HEK293 (cell line): ENCODE results near the gene TRIP10.

Experiments used
- KLF9 ChIP-seq: fragments of 450-650 bp; formaldehyde crosslinking; IDR thresholded peaks from 2 replicates; pipeline ENCODE4 v1.5.1; 2016; ENCODE audit warnings: missing biosample characterization, missing genetic modification characterization, low read depth
- REST ChIP-seq: fragments of 450-650 bp; formaldehyde crosslinking; IDR thresholded peaks from 2 replicates; pipeline ENCODE4 v1.5.1; 2016; ENCODE audit warnings: missing biosample characterization, missing genetic modification characterization
- YY1 ChIP-seq: fragments of 450-650 bp; formaldehyde crosslinking; IDR thresholded peaks from 2 replicates; pipeline ENCODE4 v1.5.1; 2018; ENCODE audit warnings: missing biosample characterization, missing genetic modification characterization
- ZNF121 ChIP-seq: fragments of 450-650 bp; formaldehyde crosslinking; IDR thresholded peaks from 2 replicates; pipeline ENCODE4 v1.5.1; 2016; ENCODE audit warnings: missing biosample characterization, missing genetic modification characterization
- ZNF341 ChIP-seq: fragments of 450-650 bp; formaldehyde crosslinking; IDR thresholded peaks from 2 replicates; pipeline ENCODE4; 2016; ENCODE audit warnings: low read depth, missing biosample characterization, missing genetic modification characterization
- ZNF423 ChIP-seq: fragments of 450-650 bp; formaldehyde crosslinking; IDR thresholded peaks from 2 replicates; pipeline ENCODE4 v1.5.1; 2016; ENCODE audit warnings: missing biosample characterization, missing genetic modification characterization
- ZNF426 ChIP-seq: fragments of 450-650 bp; formaldehyde crosslinking; IDR thresholded peaks from 2 replicates; pipeline ENCODE4 v1.5.1; 2017; ENCODE audit warnings: missing biosample characterization, missing genetic modification characterization, mild to moderate bottlenecking, inconsistent platforms, moderate library complexity
- ZNF518A ChIP-seq: fragments of 450-650 bp; formaldehyde crosslinking; conservative IDR thresholded peaks from 2 replicates; pipeline ENCODE4 v1.5.1; 2016; ENCODE audit warnings: low read depth, missing biosample characterization, missing genetic modification characterization
- ZNF704 ChIP-seq: fragments of 450-650 bp; formaldehyde crosslinking; IDR thresholded peaks from 2 replicates; pipeline ENCODE4 v1.5.1; 2016; ENCODE audit warnings: missing biosample characterization, missing genetic modification characterization
- TF ChIP-seq, protein P1 (sequence below): fragments of 450-650 bp; formaldehyde crosslinking; IDR thresholded peaks from 2 replicates; pipeline ENCODE4 v1.5.1; 2016; ENCODE audit warnings: missing biosample characterization, missing genetic modification characterization

GRCh38 chr19:6743066-6743465 lies 3.6 kb downstream of the TRIP10 start:
- no peak for TF ChIP-seq REST (tag by site-specific recombination)
- TF ChIP-seq, protein P1, sequence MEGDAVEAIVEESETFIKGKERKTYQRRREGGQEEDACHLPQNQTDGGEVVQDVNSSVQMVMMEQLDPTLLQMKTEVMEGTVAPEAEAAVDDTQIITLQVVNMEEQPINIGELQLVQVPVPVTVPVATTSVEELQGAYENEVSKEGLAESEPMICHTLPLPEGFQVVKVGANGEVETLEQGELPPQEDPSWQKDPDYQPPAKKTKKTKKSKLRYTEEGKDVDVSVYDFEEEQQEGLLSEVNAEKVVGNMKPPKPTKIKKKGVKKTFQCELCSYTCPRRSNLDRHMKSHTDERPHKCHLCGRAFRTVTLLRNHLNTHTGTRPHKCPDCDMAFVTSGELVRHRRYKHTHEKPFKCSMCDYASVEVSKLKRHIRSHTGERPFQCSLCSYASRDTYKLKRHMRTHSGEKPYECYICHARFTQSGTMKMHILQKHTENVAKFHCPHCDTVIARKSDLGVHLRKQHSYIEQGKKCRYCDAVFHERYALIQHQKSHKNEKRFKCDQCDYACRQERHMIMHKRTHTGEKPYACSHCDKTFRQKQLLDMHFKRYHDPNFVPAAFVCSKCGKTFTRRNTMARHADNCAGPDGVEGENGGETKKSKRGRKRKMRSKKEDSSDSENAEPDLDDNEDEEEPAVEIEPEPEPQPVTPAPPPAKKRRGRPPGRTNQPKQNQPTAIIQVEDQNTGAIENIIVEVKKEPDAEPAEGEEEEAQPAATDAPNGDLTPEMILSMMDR (tag by site-specific recombination) = no peak
- no peak for TF ChIP-seq ZNF518A (tag by site-specific recombination)
- no peak for TF ChIP-seq YY1 (tag by site-specific recombination)
- TF ChIP-seq ZNF426 (tag by site-specific recombination) = no peak
- no peak for TF ChIP-seq ZNF423 (tag by site-specific recombination)
- TF ChIP-seq ZNF121 (tag by site-specific recombination) = no peak
- no peak for TF ChIP-seq ZNF341 (tag by site-specific recombination)
- no peak for TF ChIP-seq ZNF704 (tag by site-specific recombination)
- no peak for TF ChIP-seq KLF9 (tag by site-specific recombination)
